Activated CD8-positive, alpha-beta memory T cell treated with anti-CD3 and anti-CD28 coated beads for 48 hours (primary cell): ENCODE measurements around the gene CDKL4.
"Not testable (repeated sequence)": the region's sequence is repeated elsewhere in the genome, so short reads cannot be mapped to it uniquely, and the experiment has no call there.

Experiments
- DNase-seq, 3 experiments: peaks; one replicate each; pipeline ENCODE4 v3.0.0-alpha.2; 2020; ENCODE audit warnings: low read depth in 2 of 3, low spot score in 2 of 3

CDKL4 gene

GRCh38 chr2:39243469-39244123 is at the start of gene CDKL4:
Gene CDKL4, minus strand, starts transcription at chr2:39243970.
- no peak for DNase-seq

- DNase-seq, result no peak
Observed at GRCh38 chr2:39290433-39290832, 46.7 kb upstream of the CDKL4 start.

- DNase-seq, result no peak
Observed at GRCh38 chr2:39289609-39290008, 45.8 kb upstream of the CDKL4 start.

GRCh38 chr2:39283561-39283960 is 39.8 kb upstream of the CDKL4 start:
- DNase-seq, result no peak

GRCh38 chr2:39281391-39281790 is 37.6 kb upstream of the CDKL4 start:
- DNase-seq, result no peak

GRCh38 chr2:39275016-39275415 is 31.2 kb upstream of the CDKL4 start:
- no peak for DNase-seq

GRCh38 chr2:39269941-39270340 is 26.2 kb upstream of the CDKL4 start:
- DNase-seq, result no peak

GRCh38 chr2:39266916-39267434 is 23.2 kb upstream of the CDKL4 start:
- DNase-seq, result no peak

GRCh38 chr2:39266139-39266805 is 22.5 kb upstream of the CDKL4 start:
- no peak for DNase-seq

GRCh38 chr2:39265315-39265714 is 21.5 kb upstream of the CDKL4 start:
- DNase-seq, result no peak

- no peak for DNase-seq
Observed at GRCh38 chr2:39264733-39265132, 21.0 kb upstream of the CDKL4 start.

GRCh38 chr2:39260087-39260486 is 16.3 kb upstream of the CDKL4 start:
- DNase-seq, result no peak

GRCh38 chr2:39256040-39256439 is 12.3 kb upstream of the CDKL4 start:
- no peak for DNase-seq

- no peak for DNase-seq
Observed at GRCh38 chr2:39252888-39253518, 9.2 kb upstream of the CDKL4 start.

GRCh38 chr2:39247512-39248043 is 3.8 kb upstream of the CDKL4 start:
- DNase-seq, result no peak

GRCh38 chr2:39246382-39246980 is 2.7 kb upstream of the CDKL4 start:
- DNase-seq, result no peak

- not testable (repeated sequence) for DNase-seq
Observed at GRCh38 chr2:39244963-39245625, 1.3 kb upstream of the CDKL4 start.

- not testable (repeated sequence) for DNase-seq
Observed at GRCh38 chr2:39244241-39244862, 582 bp upstream of the CDKL4 start.

GRCh38 chr2:39241588-39241987 is 2.2 kb downstream of the CDKL4 start:
- DNase-seq, result no peak

GRCh38 chr2:39240758-39241157 is 3.0 kb downstream of the CDKL4 start:
- no peak for DNase-seq

- no peak for DNase-seq
Observed at GRCh38 chr2:39234754-39235153, 9.0 kb downstream of the CDKL4 start.
